PC-9 (cell line): ENCODE results near the gene B3GNT7.

Experiments
- EZH2 ChIP-seq: fragments of 200-600 bp; sonication (generic); IDR thresholded peaks from 2 replicates; pipeline ENCODE4 v1.8.0; 2017; ENCODE audit warnings: antibody characterized with exemption, low read depth
- TF ChIP-seq, protein P1 (sequence below): fragments of 200-600 bp; sonication (generic); conservative IDR thresholded peaks from 2 replicates; pipeline ENCODE4 v1.6.1; 2017; ENCODE audit warnings: mixed run types, antibody characterized with exemption, mild to moderate bottlenecking, moderate library complexity

DNA sequence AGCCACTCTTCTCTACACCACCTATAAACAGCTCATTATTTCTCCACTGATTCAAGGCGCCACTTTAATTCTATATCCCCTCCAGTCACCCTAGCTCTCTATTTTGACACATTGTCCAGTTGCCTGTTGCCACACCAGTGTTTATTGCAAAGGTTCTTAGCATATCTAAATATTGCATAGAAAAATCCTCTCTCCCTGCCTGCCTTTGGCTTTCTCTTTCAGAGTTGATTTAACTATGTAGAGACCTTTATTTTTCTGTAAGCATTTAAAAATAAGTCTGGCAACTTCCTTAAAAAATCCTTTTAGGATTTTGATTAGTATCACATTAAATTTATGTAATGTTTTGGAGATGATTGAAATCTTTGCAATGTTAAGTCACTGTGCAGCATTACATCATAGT, 47.9 kb upstream of the B3GNT7 start:
- TF ChIP-seq, protein P1, sequence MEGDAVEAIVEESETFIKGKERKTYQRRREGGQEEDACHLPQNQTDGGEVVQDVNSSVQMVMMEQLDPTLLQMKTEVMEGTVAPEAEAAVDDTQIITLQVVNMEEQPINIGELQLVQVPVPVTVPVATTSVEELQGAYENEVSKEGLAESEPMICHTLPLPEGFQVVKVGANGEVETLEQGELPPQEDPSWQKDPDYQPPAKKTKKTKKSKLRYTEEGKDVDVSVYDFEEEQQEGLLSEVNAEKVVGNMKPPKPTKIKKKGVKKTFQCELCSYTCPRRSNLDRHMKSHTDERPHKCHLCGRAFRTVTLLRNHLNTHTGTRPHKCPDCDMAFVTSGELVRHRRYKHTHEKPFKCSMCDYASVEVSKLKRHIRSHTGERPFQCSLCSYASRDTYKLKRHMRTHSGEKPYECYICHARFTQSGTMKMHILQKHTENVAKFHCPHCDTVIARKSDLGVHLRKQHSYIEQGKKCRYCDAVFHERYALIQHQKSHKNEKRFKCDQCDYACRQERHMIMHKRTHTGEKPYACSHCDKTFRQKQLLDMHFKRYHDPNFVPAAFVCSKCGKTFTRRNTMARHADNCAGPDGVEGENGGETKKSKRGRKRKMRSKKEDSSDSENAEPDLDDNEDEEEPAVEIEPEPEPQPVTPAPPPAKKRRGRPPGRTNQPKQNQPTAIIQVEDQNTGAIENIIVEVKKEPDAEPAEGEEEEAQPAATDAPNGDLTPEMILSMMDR = no peak
- TF ChIP-seq EZH2 = no peak
